IMR-90 (cell line): ENCODE results near the gene CYP2B6. TPM values are rescaled to one million over a fixed set of nuclear protein-coding genes. Genes with fewer than 3 reads are reported as not detected.
"Not testable (repeated sequence)": the region's sequence is repeated elsewhere in the genome, so short reads cannot be mapped to it uniquely, and the experiment has no call there.

Experiments
- ATAC-seq: fragments of 200-7000 bp; cut with Tn5 transposase; 2 replicates; pipeline ENCODE4 v1.9.1; 2020; ENCODE audit warnings: low read depth, mild to moderate bottlenecking, moderate library complexity
- BruUV-seq: library from RNA; stranded (reverse); fragments of 400-500 nt; replicated peaks from 2 replicates; lab custom pipeline; 2021; lab: Mats Ljungman, UMichigan
- CTCF ChIA-PET: fragments of 300-600 bp; formaldehyde crosslinking; extraction: SDS; loops from one replicate; lab custom pipeline; 2021; ENCODE audit warnings: antibody characterized with exemption; lab: Yijun Ruan, JAX
- POLR2A ChIA-PET: fragments of 300-600 bp; sonication (Branson Sonifier 250); formaldehyde crosslinking; loops from one replicate; lab custom pipeline; 2022; ENCODE audit warnings: antibody characterized with exemption; ENCODE audit not compliant: unreplicated experiment; lab: Charles Lee
- DNase-seq: peaks from one replicate; pipeline ENCODE4 v3.0.0; 2013
- H2AFZ ChIP-seq: replicated peaks from 2 replicates; pipeline ENCODE3; 2013; ENCODE audit warnings: low read length, mild to moderate bottlenecking; ENCODE audit not compliant: poor library complexity
- H2AK5ac ChIP-seq: 2 replicates; pipeline ENCODE4 v1.6.1; 2013; ENCODE audit warnings: low read depth, low read length, inconsistent platforms
- H2AK9ac ChIP-seq: replicated peaks from 2 replicates; pipeline ENCODE3; 2013; ENCODE audit warnings: mild to moderate bottlenecking, low read depth, low read length, moderate library complexity; ENCODE audit not compliant: poor library complexity
- H2BK120ac ChIP-seq: 2 replicates; pipeline ENCODE4 v1.6.1; 2013; ENCODE audit warnings: low read depth, low read length, inconsistent platforms
- H2BK15ac ChIP-seq: 3 replicates; pipeline ENCODE4 v1.6.1; 2013; ENCODE audit warnings: low read depth, low read length, inconsistent platforms
- H2BK20ac ChIP-seq: 2 replicates; pipeline ENCODE4 v1.6.1; 2013; ENCODE audit warnings: low read depth, mild to moderate bottlenecking, inconsistent platforms, low read length, moderate library complexity
- H2BK5ac ChIP-seq: 2 replicates; pipeline ENCODE4 v1.6.1; 2013; ENCODE audit warnings: mild to moderate bottlenecking, low read depth, low read length, inconsistent platforms; ENCODE audit not compliant: poor library complexity, severe bottlenecking
- H3K14ac ChIP-seq: replicated peaks from 2 replicates; pipeline ENCODE4 v1.6.1; 2013; ENCODE audit warnings: low read depth, low read length, inconsistent platforms
- H3K18ac ChIP-seq: 2 replicates; pipeline ENCODE4 v1.6.1; 2013; ENCODE audit warnings: low read depth, low read length, control low read depth
- H3K23ac ChIP-seq: 2 replicates; pipeline ENCODE4 v1.6.1; 2013; ENCODE audit warnings: low read depth, low read length, inconsistent platforms
- H3K27ac ChIP-seq: 2 replicates; pipeline ENCODE4 v1.5.1; 2013; ENCODE audit warnings: mild to moderate bottlenecking, control low read depth, low read length; ENCODE audit not compliant: insufficient read depth
- H3K27me3 ChIP-seq: 2 replicates; pipeline ENCODE4 v1.6.1; 2013; ENCODE audit warnings: low read length; ENCODE audit not compliant: control insufficient read depth, insufficient read depth
- H3K36me3 ChIP-seq: 2 replicates; pipeline ENCODE4 v1.6.1; 2013; ENCODE audit warnings: low read length, mixed read lengths; ENCODE audit not compliant: control insufficient read depth, insufficient read depth
- H3K4ac ChIP-seq: 2 replicates; pipeline ENCODE4 v1.6.1; 2013; ENCODE audit warnings: low read depth, low read length, inconsistent platforms
- H3K4me1 ChIP-seq: 2 replicates; pipeline ENCODE4 v1.6.1; 2013; ENCODE audit warnings: low read length, mixed read lengths; ENCODE audit not compliant: control insufficient read depth, insufficient read depth
- H3K4me2 ChIP-seq: 2 replicates; pipeline ENCODE4 v1.6.1; 2013; ENCODE audit warnings: low read depth, mild to moderate bottlenecking, control low read depth, low read length, moderate library complexity
- H3K4me3 ChIP-seq: 2 replicates; pipeline ENCODE4 v1.5.1; 2013; ENCODE audit warnings: low read depth, mild to moderate bottlenecking, control low read depth, low read length, moderate library complexity; ENCODE audit not compliant: insufficient read depth
- H3K56ac ChIP-seq: 2 replicates; pipeline ENCODE4 v1.6.1; 2013; ENCODE audit warnings: low read length, inconsistent platforms; ENCODE audit not compliant: insufficient read depth; ENCODE audit errors: extremely low read depth
- H3K79me1 ChIP-seq, 2 experiments: 2 replicates each; pipeline ENCODE4 v1.6.1; 2013; ENCODE audit warnings: low read length in 2 of 2, inconsistent platforms in 1 of 2, low read depth in 1 of 2
- H3K9ac ChIP-seq: 2 replicates; pipeline ENCODE4 v1.6.1; 2013; ENCODE audit warnings: low read depth, low read length, control low read depth
- H3K9me1 ChIP-seq: 2 replicates; pipeline ENCODE4 v1.6.1; 2013; ENCODE audit warnings: low read length, inconsistent platforms; ENCODE audit not compliant: insufficient read depth
- H3K9me3 ChIP-seq: 2 replicates; pipeline ENCODE4 v1.6.1; 2013; ENCODE audit warnings: low read length; ENCODE audit not compliant: control insufficient read depth, insufficient read depth
- H4K20me1 ChIP-seq: 2 replicates; pipeline ENCODE4 v1.6.1; 2013; ENCODE audit warnings: low read length, inconsistent platforms; ENCODE audit not compliant: insufficient read depth
- H4K5ac ChIP-seq: 2 replicates; pipeline ENCODE4 v1.6.1; 2013; ENCODE audit warnings: mild to moderate bottlenecking, low read depth, low read length, control low read depth
- H4K8ac ChIP-seq, 2 experiments: 2 replicates each; pipeline ENCODE4 v1.6.1; 2013; ENCODE audit warnings: low read depth in 2 of 2, low read length in 2 of 2, control low read depth in 1 of 2, inconsistent platforms in 1 of 2
- H4K91ac ChIP-seq: 2 replicates; pipeline ENCODE4 v1.6.1; 2013; ENCODE audit warnings: low read depth, low read length, inconsistent platforms; ENCODE audit not compliant: insufficient read depth
- WGBS, 2 experiments: methylation state at CpG; one replicate each; pipeline versions ENCODE4 v1.1.5 to v1.1.7; 2013; ENCODE audit warnings: missing lambda C conversion rate in 2 of 2; ENCODE audit not compliant: insufficient read length in 1 of 2; ENCODE audit errors: extremely low coverage in 2 of 2; 5-methylcytosine and 5-hydroxymethylcytosine counted together
- dilution Hi-C: fragments of 300-500 bp; cut with HindIII; formaldehyde crosslinking; loops from one replicate; pipeline ENCODE4 v1.14.3; 2018; ENCODE audit warnings: low sequenced_read_pairs; ENCODE audit not compliant: unreplicated experiment
- in situ Hi-C: fragments of 300-500 bp; cut with MboI; formaldehyde crosslinking; loops from 3 replicates; pipeline ENCODE4 v1.14.3; 2019; ENCODE audit warnings: low sequenced_read_pairs, inconsistent platforms, mixed read lengths
- intact Hi-C: fragments of 100-400 bp; cut with micrococcal nuclease; formaldehyde crosslinking; loops from 2 replicates; pipeline ENCODE4 v1.10.0; 2022
- polyA plus RNA-seq, 3 experiments: library from polyadenylated mRNA; depleted of rRNA; stranded (reverse); fragments of >200 nt; gene quantifications; 2 replicates each; pipeline ENCODE4 v1.2.3, GENCODE V29; 2012; ENCODE audit warnings: low replicate concordance in 1 of 3
- total RNA-seq: library from RNA; depleted of rRNA; stranded (reverse); fragments of >200 nt; gene quantifications from 2 replicates; pipeline ENCODE4 v1.2.3, GENCODE V29; 2012

CYP2B6 gene
- total and polyA plus RNA-seq, 2 of the 4 experiments (the other 2 are of a cell fraction) = not detected

- H3K4me2 ChIP-seq, intact Hi-C loops, BruUV-seq, H2BK5ac ChIP-seq, H3K9me3 ChIP-seq, DNase-seq, H2AK5ac ChIP-seq, H2BK15ac ChIP-seq, H3K18ac ChIP-seq, H2AK9ac ChIP-seq, H4K20me1 ChIP-seq, H3K9me1 ChIP-seq, H3K4me3 ChIP-seq, H2AFZ ChIP-seq, H3K79me1 ChIP-seq, H3K56ac ChIP-seq, CTCF ChIA-PET, H3K9ac ChIP-seq, H4K91ac ChIP-seq, H3K27me3 ChIP-seq, H4K8ac ChIP-seq, in situ Hi-C loops, H3K23ac ChIP-seq, H3K36me3 ChIP-seq, H2BK20ac ChIP-seq, H2BK120ac ChIP-seq, H4K5ac ChIP-seq, POLR2A ChIA-PET, H3K4ac ChIP-seq, dilution Hi-C loops, H3K14ac ChIP-seq, H3K4me1 ChIP-seq, ATAC-seq, H3K27ac ChIP-seq: not testable (repeated sequence)
- WGBS, 2 experiments = no CpG with 5 or more reads among the region's 35 CpGs
These were observed 25.7 kb upstream of the CYP2B6 start for GRCh38 chr19:40965351-40965750.

GRCh38 chr19:40966591-40966990 lies 24.5 kb upstream of the CYP2B6 start:
- H4K8ac ChIP-seq, H2BK15ac ChIP-seq, H4K91ac ChIP-seq, H3K27ac ChIP-seq, H3K79me1 ChIP-seq, ATAC-seq, H3K27me3 ChIP-seq, H4K5ac ChIP-seq, H2AK9ac ChIP-seq, H3K23ac ChIP-seq, H3K14ac ChIP-seq, H3K18ac ChIP-seq, BruUV-seq, H3K4ac ChIP-seq, DNase-seq, H3K36me3 ChIP-seq, POLR2A ChIA-PET, H2BK5ac ChIP-seq, H3K9ac ChIP-seq, H3K4me1 ChIP-seq, CTCF ChIA-PET, dilution Hi-C loops, H4K20me1 ChIP-seq, in situ Hi-C loops, H3K4me2 ChIP-seq, H3K4me3 ChIP-seq, H2AFZ ChIP-seq, H2BK120ac ChIP-seq, H2BK20ac ChIP-seq, H3K56ac ChIP-seq, H2AK5ac ChIP-seq, H3K9me3 ChIP-seq, H3K9me1 ChIP-seq, intact Hi-C loops: not testable (repeated sequence)
- WGBS, 2 experiments = no CpG with 5 or more reads among the region's 25 CpGs
